ENCODE measurements around the gene LBH. TPM values are rescaled to one million over a fixed set of nuclear protein-coding genes. Genes with fewer than 3 reads are reported as not detected.
A peak's percentile ranks its signal among the peaks of the same experiment; 100 is the strongest.

The LBH gene
- polyA plus RNA-seq, 1 donor = 32.6 TPM

- H3K4me3 ChIP-seq (ENCODE audit: low read length) = no peak overlapping the region
These were observed 18.0 kb upstream of the LBH start for GRCh38 chr2:30213326-30213725.

GRCh38 chr2:30213907-30214463 is 17.3 kb upstream of the LBH start:
- H3K9me3 ChIP-seq (ENCODE audit: control insufficient read depth, low read depth, low read length) = no peaks in the 10 kb centered on the region
- 94% methylated on average over 3 of the region's 7 CpGs for WGBS (ENCODE audit: insufficient coverage, low lambda C conversion rate)

More at GRCh38 chr2:30213326-30213725, 18.0 kb upstream of the LBH start:
- no peak for DNase-seq
- Histone ChIP-seq H3K9me3 (ENCODE audit: control insufficient read depth, low read depth, low read length) (no peaks in the 10 kb centered on the region), H3K36me3 (ENCODE audit: control insufficient read depth, insufficient read depth, low read length) (no peaks in the 10 kb centered on the region), H3K4me1 (ENCODE audit: control insufficient read depth, insufficient read depth, low read length) (peaks cover 10% of the 10 kb centered on the region), H3K27ac (ENCODE audit: low read length) (no peak overlapping the region), H3K27me3 (ENCODE audit: control insufficient read depth, insufficient read depth, low read length) (no peaks in the 10 kb centered on the region)
- WGBS (ENCODE audit: insufficient coverage, low lambda C conversion rate) = no CpG with 5 or more reads among the region's 11 CpGs

GRCh38 chr2:30216157-30216556 is 15.2 kb upstream of the LBH start:
- Histone ChIP-seq H3K27me3 (ENCODE audit: control insufficient read depth, insufficient read depth, low read length) (no peaks in the 10 kb centered on the region), H3K4me3 (ENCODE audit: low read length) (no peak overlapping the region), H3K36me3 (ENCODE audit: control insufficient read depth, insufficient read depth, low read length) (no peaks in the 10 kb centered on the region), H3K9me3 (ENCODE audit: control insufficient read depth, low read depth, low read length) (no peaks in the 10 kb centered on the region), H3K4me1 (ENCODE audit: control insufficient read depth, insufficient read depth, low read length) (peaks cover 16% of the 10 kb centered on the region), H3K27ac (ENCODE audit: low read length) (no peak overlapping the region)
- no peak for DNase-seq

More at GRCh38 chr2:30213907-30214463, 17.3 kb upstream of the LBH start:
- no peak for DNase-seq
- Histone ChIP-seq H3K36me3 (ENCODE audit: control insufficient read depth, insufficient read depth, low read length) (no peaks in the 10 kb centered on the region), H3K4me3 (ENCODE audit: low read length) (no peak overlapping the region), H3K4me1 (ENCODE audit: control insufficient read depth, insufficient read depth, low read length) (peaks cover 16% of the 10 kb centered on the region), H3K27ac (ENCODE audit: low read length) (no peak overlapping the region), H3K27me3 (ENCODE audit: control insufficient read depth, insufficient read depth, low read length) (no peaks in the 10 kb centered on the region)

GRCh38 chr2:30217644-30218337 is 13.5 kb upstream of the LBH start:
- WGBS (ENCODE audit: insufficient coverage, low lambda C conversion rate) = no CpG with 5 or more reads among the region's 11 CpGs
- Histone ChIP-seq H3K9me3 (ENCODE audit: control insufficient read depth, low read depth, low read length) (no peaks in the 10 kb centered on the region), H3K4me3 (ENCODE audit: low read length) (peak overlapping the region; percentile 5), H3K4me1 (ENCODE audit: control insufficient read depth, insufficient read depth, low read length) (peaks cover 16% of the 10 kb centered on the region), H3K27me3 (ENCODE audit: control insufficient read depth, insufficient read depth, low read length) (no peaks in the 10 kb centered on the region), H3K27ac (ENCODE audit: low read length) (peak overlapping the region; percentile 81), H3K36me3 (ENCODE audit: control insufficient read depth, insufficient read depth, low read length) (no peaks in the 10 kb centered on the region)
- peak; percentile 91 to 96 for DNase-seq

- peaks cover 16% of the 10 kb centered on the region for H3K4me1 ChIP-seq (ENCODE audit: control insufficient read depth, insufficient read depth, low read length)
- H3K27ac ChIP-seq (ENCODE audit: low read length) = peak overlapping the region; percentile 81
- no peak overlapping the region for H3K4me3 ChIP-seq (ENCODE audit: low read length)
- WGBS (ENCODE audit: insufficient coverage, low lambda C conversion rate) = 67% methylated on average over 1 of the region's 6 CpGs
- no peaks in the 10 kb centered on the region for H3K27me3 ChIP-seq (ENCODE audit: control insufficient read depth, insufficient read depth, low read length)
- no peaks in the 10 kb centered on the region for H3K9me3 ChIP-seq (ENCODE audit: control insufficient read depth, low read depth, low read length)
- H3K36me3 ChIP-seq (ENCODE audit: control insufficient read depth, insufficient read depth, low read length) = no peaks in the 10 kb centered on the region
- no peak for DNase-seq
These were observed 13.0 kb upstream of the LBH start for GRCh38 chr2:30218338-30218713.

GRCh38 chr2:30218814-30219213 is 12.5 kb upstream of the LBH start:
- 100% methylated on average over 1 of the region's 4 CpGs for WGBS (ENCODE audit: insufficient coverage, low lambda C conversion rate)

GRCh38 chr2:30219886-30220875 is 11.2 kb upstream of the LBH start:
- no peak overlapping the region for H3K4me3 ChIP-seq (ENCODE audit: low read length)
- H3K4me1 ChIP-seq (ENCODE audit: control insufficient read depth, insufficient read depth, low read length) = peaks cover 24% of the 10 kb centered on the region
- H3K9me3 ChIP-seq (ENCODE audit: control insufficient read depth, low read depth, low read length) = no peaks in the 10 kb centered on the region
- no CpG with 5 or more reads among the region's 13 CpGs for WGBS (ENCODE audit: insufficient coverage, low lambda C conversion rate)
- no peaks in the 10 kb centered on the region for H3K27me3 ChIP-seq (ENCODE audit: control insufficient read depth, insufficient read depth, low read length)
- H3K36me3 ChIP-seq (ENCODE audit: control insufficient read depth, insufficient read depth, low read length) = no peaks in the 10 kb centered on the region
- no peak overlapping the region for H3K27ac ChIP-seq (ENCODE audit: low read length)
- DNase-seq = no peak

More at GRCh38 chr2:30218814-30219213, 12.5 kb upstream of the LBH start:
- peaks cover 18% of the 10 kb centered on the region for H3K4me1 ChIP-seq (ENCODE audit: control insufficient read depth, insufficient read depth, low read length)
- H3K4me3 ChIP-seq (ENCODE audit: low read length) = no peak overlapping the region
- no peaks in the 10 kb centered on the region for H3K27me3 ChIP-seq (ENCODE audit: control insufficient read depth, insufficient read depth, low read length)
- no peak overlapping the region for H3K27ac ChIP-seq (ENCODE audit: low read length)
- DNase-seq = no peak
- no peaks in the 10 kb centered on the region for H3K36me3 ChIP-seq (ENCODE audit: control insufficient read depth, insufficient read depth, low read length)
- H3K9me3 ChIP-seq (ENCODE audit: control insufficient read depth, low read depth, low read length) = no peaks in the 10 kb centered on the region

- no peak overlapping the region for H3K27ac ChIP-seq (ENCODE audit: low read length)
- no peak overlapping the region for H3K4me3 ChIP-seq (ENCODE audit: low read length)
- DNase-seq = no peak
- no peaks in the 10 kb centered on the region for H3K9me3 ChIP-seq (ENCODE audit: control insufficient read depth, low read depth, low read length)
- peaks cover 24% of the 10 kb centered on the region for H3K4me1 ChIP-seq (ENCODE audit: control insufficient read depth, insufficient read depth, low read length)
- 100% methylated on average over 1 of the region's 6 CpGs for WGBS (ENCODE audit: insufficient coverage, low lambda C conversion rate)
- no peaks in the 10 kb centered on the region for H3K27me3 ChIP-seq (ENCODE audit: control insufficient read depth, insufficient read depth, low read length)
- H3K36me3 ChIP-seq (ENCODE audit: control insufficient read depth, insufficient read depth, low read length) = no peaks in the 10 kb centered on the region
These were observed 9.8 kb upstream of the LBH start for GRCh38 chr2:30221531-30221930.

- H3K9me3 ChIP-seq (ENCODE audit: control insufficient read depth, low read depth, low read length) = no peaks in the 10 kb centered on the region
- no peak overlapping the region for H3K27ac ChIP-seq (ENCODE audit: low read length)
- no peak overlapping the region for H3K4me3 ChIP-seq (ENCODE audit: low read length)
- DNase-seq = no peak
- H3K27me3 ChIP-seq (ENCODE audit: control insufficient read depth, insufficient read depth, low read length) = no peaks in the 10 kb centered on the region
- H3K36me3 ChIP-seq (ENCODE audit: control insufficient read depth, insufficient read depth, low read length) = no peaks in the 10 kb centered on the region
- no CpG with 5 or more reads among the region's 2 CpGs for WGBS (ENCODE audit: insufficient coverage, low lambda C conversion rate)
- peaks cover 24% of the 10 kb centered on the region for H3K4me1 ChIP-seq (ENCODE audit: control insufficient read depth, insufficient read depth, low read length)
These were observed 9.3 kb upstream of the LBH start for GRCh38 chr2:30222031-30222430.

- no peak overlapping the region for H3K27ac ChIP-seq (ENCODE audit: low read length)
- no peaks in the 10 kb centered on the region for H3K27me3 ChIP-seq (ENCODE audit: control insufficient read depth, insufficient read depth, low read length)
- no peaks in the 10 kb centered on the region for H3K9me3 ChIP-seq (ENCODE audit: control insufficient read depth, low read depth, low read length)
- no peak overlapping the region for H3K4me3 ChIP-seq (ENCODE audit: low read length)
- H3K36me3 ChIP-seq (ENCODE audit: control insufficient read depth, insufficient read depth, low read length) = no peaks in the 10 kb centered on the region
- 100% methylated on average over 1 of the region's 5 CpGs for WGBS (ENCODE audit: insufficient coverage, low lambda C conversion rate)
- peaks cover 19% of the 10 kb centered on the region for H3K4me1 ChIP-seq (ENCODE audit: control insufficient read depth, insufficient read depth, low read length)
- no peak for DNase-seq
These were observed 8.5 kb upstream of the LBH start for GRCh38 chr2:30222636-30223360.
